COLO668 (cell line): Measurements from ENCODE around the gene PARVB.
A peak's percentile ranks its signal among the peaks of the same experiment; 100 is the strongest.

Source experiments
- DNase-seq: peaks from one replicate; lab custom pipeline; 2025; ENCODE audit not compliant: unreplicated experiment; lab: John Stamatoyannopoulos, UW

PARVB gene

DNA sequence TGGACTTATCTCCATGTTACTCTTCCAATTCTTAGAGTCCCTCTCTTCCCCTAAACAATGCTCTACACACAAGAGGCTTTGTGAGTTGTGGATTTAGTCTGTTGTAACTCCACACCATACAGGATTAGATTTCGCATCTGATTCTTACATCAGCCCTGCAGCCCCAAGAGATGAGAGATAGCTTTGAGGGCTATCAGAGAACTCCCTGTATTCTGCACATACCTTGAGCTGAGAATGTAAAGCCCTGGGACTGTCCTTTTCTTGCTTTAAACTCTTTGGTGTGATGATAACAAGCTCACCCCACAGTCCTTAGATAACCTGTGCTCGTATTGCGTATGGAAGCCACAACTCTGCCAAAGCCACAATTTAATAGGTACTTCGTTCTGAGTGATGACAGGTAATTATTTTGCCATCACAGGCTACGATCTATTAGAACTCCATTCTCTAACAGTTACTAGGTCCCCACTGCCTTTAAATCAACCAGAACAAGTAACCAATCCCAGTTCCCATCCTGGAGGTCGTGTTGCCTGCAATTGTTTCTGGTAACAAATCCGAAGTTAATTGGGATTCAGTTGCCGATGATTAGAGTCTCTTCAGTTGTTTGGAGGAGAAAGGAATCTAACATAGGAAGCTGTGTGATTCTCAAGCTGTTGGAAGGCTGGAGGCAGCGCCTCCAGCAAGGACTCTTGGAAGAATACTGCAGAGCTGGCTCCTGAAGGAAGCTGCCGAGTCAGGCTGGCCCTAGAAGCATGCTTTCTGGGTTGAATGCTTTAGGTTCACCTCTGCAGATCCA, 155.3 kb downstream of the PARVB start:
- no peak for DNase-seq

DNA sequence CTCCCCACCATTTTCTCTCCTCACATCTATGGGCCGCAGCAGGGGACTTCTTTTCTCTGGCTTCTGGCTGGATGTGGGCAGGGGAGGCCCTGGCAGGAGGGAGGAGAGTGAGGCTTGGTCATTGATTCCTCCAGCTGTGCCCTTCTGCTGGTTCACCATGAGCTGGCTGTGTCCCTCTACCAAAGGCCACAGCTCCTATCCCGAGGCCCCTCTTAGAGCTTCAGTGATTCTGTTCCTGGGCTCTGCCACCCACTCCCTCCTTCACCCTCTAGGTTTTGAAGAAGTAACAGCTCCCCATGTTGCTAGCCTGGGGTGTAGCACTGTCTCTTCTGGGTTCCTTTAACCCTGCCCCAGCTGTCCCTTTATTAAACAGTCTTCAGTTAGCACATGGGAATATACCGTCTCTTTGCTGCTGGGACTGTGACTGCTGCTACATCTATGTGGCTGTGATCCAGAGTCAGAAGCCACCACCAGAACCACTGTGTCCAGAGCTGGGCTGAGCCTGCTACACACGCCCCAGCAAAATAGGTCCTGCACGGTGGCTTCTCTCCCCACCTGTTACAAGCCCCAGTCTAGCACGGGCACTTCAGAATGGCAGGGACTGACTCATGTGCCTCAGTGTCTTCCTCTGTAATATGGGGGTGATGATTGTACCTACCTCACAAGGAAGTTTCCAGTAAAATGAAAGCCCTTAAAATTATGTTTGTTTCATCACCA, 156.0 kb downstream of the PARVB start:
- DNase-seq: no peak

DNA sequence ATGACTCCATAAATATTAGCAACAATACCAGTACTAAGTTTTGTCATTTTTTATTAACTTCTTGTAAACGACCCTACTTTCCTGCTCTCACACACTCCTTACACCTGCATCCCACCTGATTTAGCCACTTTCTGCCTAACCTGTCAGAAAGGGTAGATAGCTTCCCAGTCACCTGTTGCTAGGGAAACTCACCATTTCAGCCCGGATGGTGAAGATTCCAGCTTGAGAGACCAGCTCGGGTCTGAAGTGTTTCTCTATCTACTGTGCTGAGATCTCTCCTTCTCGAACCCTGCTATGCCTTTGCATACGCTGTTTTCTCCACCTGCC, 156.6 kb downstream of the PARVB start, which contains the start of gene PARVG:
PARVG (plus strand) TSS at position 220 of the 327 bp plus-strand sequence. CDS start 2,405 bp downstream, outside the sequence.
- no peak for DNase-seq

DNA sequence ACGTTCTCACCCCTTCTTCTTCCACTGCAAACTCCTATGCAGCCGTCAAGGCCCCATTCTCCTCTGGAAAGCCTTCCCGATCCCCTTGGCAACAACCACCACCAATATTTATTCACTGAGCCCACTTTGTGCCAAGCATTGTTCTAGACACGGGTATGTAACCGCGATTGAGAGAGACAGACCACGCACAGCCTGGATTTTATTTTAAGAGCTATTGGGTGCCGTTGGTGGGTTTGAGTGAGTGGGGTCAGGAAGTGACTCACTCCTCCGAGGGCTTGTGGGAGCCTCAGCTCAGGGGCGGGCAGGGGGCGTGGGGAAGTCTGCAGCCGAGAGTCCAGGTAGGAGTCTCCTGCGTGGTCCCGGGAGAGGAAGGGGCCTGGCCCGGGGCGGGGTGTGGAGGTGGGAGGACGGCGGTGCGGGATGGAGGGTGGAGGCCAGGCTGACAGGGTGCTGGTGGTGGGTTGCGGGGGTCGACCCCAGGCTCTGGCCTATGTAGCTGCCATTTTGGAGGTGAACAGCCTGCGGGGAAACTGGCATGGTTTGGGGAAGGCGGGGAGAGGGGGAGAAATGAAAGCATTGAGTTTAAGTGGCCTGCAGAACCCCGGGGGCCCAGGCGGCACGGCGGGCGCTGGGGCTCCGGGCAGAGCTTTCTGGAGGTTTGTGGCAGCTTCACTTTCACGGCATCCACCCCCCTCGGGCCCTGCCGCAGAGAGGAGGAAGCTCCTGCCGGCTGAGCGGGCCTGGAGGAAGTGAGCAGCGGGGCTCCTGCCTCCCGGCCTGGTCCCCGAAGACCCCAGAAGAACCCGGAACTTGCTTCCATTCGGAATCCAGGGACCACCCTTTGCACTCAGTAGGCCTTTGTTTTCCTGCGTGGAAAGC, 157.2 kb downstream of the PARVB start:
- DNase-seq: no peak

DNA sequence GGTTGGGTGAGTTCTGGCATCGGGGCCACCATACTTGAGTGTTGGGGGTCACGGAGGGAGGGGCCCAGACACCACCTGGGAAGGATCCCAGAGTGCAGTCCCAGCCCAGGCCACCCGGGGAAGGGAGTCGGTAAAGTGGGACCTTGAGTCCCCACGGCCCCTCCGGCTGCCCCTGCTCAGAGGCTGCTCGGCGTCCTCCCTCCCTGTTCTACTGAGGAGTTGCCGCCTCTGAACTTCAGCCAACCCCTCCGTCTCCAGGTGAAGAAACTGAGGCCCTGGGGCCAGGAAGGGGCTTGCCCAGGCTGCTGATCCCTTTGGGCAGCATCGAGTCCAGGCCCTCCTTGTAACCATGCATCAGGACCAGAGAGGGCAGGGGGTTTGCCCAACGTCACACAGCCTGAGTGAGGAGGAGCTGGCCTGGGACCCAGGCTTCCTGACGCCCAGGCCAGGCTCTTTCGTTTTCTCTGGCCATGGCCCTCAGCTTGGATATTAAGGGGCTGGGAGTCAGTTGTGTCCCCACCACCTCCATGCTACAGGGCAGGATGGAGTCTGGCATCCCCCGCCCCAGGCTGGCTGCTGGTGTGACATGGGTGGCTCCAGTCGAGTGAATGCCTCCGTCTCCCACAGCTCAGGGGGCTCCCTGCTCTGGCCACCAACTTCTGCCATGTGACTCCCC, 157.9 kb downstream of the PARVB start:
- DNase-seq: no peak

DNA sequence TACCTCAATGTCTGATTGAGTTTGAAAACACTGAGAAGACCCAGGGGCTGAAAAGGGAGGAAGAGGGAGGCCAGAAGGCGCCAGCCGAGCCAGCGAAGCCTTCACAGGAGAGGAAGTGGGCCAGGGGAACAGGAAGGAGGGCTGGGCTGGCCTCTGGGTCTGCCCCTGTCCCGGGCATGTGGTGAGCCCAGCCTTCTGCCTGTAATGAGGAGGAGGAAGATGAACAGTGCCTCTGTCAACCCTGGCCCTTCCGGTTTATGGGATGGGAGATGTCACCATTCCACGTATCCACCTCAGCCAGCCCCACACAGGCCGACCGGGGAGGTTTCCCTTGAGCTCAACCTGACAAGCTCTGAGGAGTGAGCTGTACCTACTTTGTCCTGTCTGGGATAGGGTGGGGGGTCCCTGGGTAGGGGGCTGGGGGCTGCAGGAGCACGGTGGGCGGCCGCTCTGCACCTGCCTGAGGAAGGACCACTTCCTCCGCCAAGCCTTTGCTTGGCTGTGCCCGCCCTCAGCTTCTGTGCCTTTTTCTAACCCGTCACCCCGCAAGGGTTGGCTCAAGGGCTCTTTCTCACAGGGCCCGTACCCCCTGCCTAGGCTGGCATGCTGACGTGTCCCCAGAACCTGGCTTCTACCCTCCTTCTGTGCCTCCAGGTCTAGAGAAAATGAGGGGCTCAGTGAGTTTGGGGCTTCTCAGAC, 158.6 kb downstream of the PARVB start:
- DNase-seq: no peak

DNA sequence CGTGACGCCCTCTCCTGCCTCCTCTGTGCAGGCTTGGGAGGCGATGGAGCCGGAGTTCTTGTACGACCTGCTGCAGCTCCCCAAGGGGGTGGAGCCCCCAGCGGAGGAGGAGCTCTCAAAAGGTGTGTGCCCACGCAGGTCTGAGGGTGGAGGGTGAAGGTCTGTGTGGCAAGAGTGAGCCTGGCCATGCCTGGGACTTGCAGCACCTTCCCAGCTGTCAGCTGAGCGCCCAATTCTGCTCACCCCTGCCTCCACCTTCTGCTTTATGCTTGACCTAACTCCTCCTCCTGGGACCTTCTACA, 159.1 kb downstream of the PARVB start:
- no peak for DNase-seq

DNA sequence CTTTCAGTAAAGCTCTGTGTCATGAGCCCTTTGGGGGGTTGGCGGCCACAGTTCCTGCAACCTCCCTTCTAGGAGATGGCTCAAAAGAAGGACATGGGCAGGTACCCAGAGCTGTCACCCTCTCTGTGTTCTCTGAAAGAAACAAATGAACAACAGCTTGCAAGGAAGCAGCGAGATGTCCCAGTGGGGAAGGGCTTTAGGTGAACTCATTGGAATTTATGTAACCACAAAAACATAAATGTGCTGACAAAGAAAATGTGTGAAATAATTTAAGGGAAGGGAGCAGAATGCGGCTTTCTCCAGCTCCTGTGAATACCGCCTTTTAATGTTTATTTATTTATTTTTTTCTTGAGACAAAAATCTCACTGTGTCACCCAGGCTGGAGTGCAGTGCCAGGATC, 159.9 kb downstream of the PARVB start:
- DNase-seq: no peak

DNA sequence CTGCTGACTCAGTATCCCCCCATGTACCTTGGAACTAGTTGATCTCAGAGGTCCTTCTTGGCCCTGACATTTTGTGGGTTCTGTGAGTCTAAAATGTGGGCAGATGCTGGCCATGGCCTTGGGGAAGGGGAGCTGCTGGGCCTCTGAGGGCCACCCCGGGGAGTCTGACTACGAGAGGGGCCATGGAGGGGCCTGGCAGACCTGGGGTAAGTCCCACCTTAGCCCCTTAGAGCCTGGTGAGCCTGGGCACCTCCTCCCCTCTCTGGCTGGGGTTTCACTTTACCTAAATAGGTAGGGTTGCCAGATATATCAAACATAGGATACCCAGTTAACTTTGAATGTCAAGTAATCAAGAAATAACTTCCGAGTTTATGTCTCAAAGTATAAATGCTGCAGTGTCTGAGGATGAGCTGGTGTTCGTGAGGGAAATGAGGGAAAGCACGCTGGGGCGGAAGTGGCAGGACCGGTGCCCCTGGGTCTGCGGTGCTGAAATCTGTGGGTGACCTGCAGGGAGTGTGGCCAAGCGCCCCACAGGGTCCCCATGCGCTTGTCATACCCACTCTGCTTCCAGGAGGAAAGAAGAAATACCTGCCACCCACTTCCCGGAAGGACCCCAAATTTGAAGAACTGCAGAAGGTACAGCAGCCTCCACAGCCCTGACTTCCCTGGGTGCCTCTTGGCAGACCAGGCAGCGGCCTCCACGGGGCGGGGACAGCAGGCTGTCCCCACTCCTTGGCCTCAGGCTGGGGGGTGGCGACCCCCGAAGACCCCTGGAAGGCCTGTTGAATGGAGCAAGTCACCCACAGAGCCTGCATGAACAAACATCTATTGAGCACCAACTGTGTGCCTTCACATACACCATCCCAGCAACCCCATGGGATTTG, 161.4 kb downstream of the PARVB start:
- no peak for DNase-seq

DNA sequence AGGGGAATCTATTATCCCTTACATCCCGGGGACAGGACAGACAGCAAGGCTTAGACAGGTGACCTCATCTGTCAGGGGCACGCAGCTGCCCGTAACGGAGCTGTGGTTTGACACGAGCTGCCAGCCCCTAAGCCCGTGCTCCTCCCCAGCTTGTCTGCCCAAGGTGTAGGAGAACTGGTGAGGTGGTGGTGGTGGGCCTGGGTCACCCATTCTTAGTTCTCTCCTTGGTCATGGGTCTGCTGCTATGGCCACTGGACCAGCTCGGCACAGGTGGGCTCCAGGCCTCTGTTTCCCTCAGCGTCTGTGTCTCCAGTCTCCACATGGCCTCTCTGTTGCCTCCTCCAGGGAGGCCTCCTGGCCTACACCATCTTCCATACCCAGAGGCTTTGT, 162.0 kb downstream of the PARVB start:
- no peak for DNase-seq

DNA sequence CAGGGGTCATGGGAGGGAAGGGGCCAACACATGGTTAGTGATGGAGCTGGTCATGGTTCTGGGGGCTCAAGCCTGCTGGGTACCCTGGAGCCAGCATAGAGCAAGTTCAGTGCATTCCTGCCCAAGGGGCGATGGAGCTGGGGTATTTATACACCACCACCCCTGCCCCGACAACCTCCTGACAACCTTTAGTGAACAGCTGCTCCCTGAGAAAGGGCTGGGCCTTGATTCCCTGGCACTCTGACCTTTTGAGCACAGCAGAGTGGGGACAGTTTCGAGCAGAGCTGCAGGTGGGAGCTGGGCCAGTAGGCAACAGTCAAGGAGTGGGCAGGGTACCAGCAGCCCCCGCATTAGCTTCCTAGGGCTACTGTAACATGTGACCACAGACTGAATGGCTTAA, 162.6 kb downstream of the PARVB start:
- DNase-seq: no peak

DNA sequence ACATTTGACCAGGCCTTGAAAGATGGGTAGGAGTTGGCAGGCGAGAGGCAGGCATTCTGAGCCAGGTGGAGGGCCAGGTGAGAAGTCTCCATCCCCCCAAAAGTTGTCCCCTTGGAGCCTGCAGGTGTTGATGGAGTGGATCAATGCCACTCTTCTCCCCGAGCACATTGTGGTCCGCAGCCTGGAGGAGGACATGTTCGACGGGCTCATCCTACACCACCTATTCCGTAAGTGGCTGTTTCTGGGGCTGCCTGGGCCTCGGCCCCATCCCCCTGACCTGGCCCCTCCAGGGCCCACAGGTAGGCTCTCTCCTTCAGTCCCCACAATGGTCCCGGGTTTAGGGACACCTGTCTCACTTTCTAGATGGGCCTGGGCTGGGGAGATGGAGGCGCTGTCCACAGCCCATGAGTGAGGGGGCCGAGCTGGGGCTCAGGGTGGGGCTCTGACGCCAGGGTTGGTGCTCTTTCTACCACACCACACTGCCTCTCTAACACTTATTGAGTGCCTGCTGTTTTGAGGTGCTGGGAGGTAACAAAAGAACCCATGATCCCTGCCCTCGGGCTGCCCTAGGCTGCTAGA, 163.6 kb downstream of the PARVB start:
- DNase-seq: no peak

DNA sequence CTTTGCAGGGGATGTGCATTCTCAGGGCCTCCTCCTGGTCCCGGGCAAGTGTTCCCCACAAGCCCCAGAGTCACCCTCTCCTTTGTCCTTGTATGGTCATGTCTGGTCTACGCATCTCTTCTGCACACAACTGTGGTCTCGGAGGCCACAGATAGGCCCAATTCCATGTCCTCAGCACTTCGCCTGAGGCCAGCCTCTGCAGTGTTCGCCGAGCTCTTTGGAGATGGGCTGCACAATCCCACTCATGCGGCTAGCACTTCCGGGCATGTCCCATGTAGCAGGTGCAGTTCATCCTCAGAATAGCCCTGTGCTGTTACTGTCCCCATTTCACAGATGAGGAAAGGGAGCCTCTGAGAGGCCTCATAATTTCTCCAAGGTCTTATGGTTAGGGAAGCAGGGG, 164.2 kb downstream of the PARVB start:
- DNase-seq: no peak

DNA sequence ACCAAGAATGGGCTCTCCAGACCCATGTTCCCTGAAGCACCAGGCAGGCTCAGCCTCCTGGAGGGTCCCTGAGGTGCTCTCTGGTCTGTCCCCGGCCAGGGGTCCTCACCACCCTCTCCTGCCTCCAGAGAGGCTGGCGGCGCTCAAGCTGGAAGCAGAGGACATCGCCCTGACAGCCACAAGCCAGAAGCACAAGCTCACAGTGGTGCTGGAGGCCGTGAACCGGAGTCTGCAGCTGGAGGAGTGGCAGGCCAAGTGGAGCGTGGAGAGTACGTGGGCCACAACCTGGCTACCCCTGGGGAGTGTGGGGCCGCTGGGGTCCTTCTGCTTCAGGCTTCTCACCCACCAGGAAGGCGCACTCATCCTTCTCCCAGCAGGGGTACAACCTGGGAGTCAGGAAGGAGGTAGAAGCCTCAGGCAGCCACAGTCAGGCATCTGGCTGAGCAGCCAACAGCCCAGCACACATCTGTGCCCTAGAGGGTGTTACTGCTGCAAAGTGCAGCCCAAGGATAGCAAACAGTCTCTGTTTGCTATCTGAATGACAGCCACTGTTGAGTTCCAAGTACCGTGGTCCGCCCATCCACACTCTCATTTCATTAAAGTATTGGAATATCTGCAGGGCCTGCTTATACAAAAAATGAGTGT, 165.0 kb downstream of the PARVB start:
- no peak for DNase-seq

DNA sequence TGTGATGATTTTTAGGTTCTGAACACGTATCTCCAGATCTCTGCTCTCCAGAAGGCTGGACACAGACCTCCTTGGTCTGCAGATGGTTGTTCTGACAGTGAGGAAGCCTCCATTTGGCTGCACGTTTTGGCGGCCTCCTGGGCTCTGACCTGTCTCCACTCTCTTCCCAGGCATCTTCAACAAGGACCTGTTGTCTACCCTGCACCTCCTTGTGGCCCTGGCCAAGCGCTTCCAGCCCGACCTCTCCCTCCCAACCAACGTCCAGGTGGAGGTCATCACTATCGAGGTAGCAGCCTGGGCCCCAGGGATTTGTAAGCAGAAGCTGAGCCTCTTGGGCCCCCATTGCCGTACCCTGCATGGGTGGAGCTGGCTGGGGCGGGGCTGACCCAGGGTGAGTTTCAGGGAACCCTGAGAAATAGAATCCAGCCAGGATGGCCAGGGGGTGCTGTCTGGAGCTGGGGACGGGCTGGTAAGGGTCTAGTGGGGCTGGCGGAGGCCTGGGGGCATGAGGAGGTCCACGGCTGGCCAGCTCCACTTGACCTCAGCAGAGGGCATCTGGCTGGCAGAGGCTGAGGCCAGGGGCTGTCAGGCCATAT, 166.4 kb downstream of the PARVB start:
- DNase-seq: no peak

DNA sequence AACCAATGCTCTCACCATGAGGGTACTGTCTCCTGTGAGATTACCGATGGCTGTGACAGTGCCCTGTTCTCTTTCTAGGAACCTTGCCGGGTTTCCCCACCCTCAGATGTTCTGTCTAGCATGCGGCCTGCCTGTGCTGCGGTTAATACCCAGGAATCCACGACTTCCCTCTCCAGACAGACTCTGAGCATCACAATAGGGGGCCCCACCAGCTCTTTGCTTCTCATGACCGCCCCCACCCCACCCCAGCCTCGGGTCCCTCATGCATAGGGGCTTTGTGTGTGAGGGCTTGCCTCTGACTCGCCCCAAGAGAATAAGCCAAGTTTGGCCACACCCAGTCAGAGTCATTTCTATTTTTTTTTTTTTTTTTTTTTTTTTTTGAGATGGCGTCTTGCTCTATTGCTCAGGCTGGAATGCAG, 166.9 kb downstream of the PARVB start:
- DNase-seq: no peak

DNA sequence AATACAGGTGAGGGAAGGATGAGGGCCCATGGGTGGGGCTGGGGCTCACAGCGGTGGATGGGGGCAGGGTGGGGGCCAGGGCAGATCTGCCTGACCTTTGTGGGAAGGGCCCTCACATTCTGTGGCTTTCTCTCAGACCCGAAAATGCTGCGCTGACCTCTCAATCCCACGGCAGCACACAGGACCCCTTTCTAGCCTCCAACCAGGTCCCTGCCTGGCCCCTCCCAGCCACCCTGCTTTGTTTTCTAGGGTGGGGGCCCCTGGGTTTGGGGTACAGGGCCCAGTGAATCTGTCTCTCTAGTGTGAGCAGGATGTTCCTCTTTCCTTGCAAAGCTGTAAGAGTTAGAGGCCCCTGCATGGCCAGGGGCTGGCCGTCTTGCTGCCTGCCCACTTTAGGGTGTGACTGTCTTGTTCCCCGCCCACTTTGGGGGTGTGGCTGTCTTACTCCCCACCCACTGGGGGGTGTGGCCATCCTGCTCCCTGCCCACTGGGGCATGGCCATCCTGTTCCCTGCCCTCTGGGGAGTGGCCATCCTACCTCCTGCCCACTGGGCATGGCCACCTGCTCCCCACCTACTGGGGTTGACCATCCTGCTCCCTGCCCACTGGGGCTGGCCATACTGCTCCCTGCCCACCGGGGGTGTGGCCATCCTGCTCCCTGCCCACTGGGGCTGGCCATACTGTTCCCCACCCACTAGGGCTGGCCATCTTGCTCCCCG, 168.2 kb downstream of the PARVB start:
- peak; percentile 19 for DNase-seq
